ENCODE measurements around the gene ZNF839. TPM values are rescaled to one million over a fixed set of nuclear protein-coding genes. Genes with fewer than 3 reads are reported as not detected.
"Not testable (repeated sequence)": the region's sequence is repeated elsewhere in the genome, so short reads cannot be mapped to it uniquely, and the experiment has no call there.

ZNF839 gene
- total and polyA plus RNA-seq, 2 experiments from 2014 or later: 7.9 to 10.0 TPM

DNA sequence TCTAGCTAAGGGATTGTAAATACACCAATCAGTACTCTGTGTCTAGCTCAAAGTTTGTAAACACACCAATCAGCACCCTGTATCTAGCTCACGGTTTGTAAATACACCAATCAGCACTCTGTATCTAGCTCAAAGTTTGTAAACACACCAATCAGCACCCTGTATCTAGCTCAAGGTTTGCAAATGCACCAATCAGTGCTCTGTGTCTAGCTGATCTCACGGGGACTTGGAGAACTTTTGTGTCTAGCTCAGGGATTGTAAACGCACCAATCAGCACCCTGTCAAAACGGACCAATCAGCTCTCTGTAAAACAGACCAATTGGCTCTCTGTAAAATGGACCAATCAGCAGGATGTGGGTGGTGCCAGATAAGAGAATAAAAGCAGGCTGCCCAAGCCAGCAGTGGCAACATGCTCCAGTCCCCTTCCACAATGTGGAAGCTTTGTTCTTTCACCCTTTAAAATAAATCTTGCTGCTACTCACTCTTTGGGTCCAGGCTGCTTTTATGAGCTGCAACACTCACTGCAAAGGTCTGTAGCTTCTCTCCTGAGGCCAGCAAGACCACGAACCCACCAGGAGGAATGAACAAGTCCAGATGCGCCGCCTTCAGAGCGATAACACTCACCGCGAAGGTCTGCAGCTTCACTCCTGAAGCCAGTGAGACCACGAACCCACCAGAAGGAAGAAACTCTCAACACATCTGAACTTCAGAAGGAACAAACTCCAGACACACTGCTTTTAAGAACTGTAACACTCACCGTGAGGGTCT lies 21.1 kb upstream of the ZNF839 start:
- H3K27ac ChIP-seq (ENCODE audit: low read depth); H3F3A ChIP-seq (replicated peaks; ENCODE audit: low read depth); H3K27ac Mint-ChIP-seq; H2AFZ ChIP-seq; H3K79me2 ChIP-seq (replicated peaks; ENCODE audit: insufficient read depth); H3K4me2 ChIP-seq; H3K4me3 Mint-ChIP-seq; H3K4me1 ChIP-seq (ENCODE audit: insufficient read depth); H3K9me2 ChIP-seq (ENCODE audit: insufficient read depth); H3K9me3 Mint-ChIP-seq; H3K36me3 Mint-ChIP-seq (ENCODE audit: low read depth); H3K27me3 ChIP-seq (ENCODE audit: insufficient read depth); H3K27me3 Mint-ChIP-seq (ENCODE audit: insufficient read depth, low read depth, poor library complexity); H3K4me1 Mint-ChIP-seq; H3K4me3 ChIP-seq; H3K36me3 ChIP-seq (ENCODE audit: insufficient read depth); H4K20me1 ChIP-seq (replicated peaks; ENCODE audit: insufficient read depth); DNase-seq (ENCODE audit: low spot score); ATAC-seq: not testable (repeated sequence)

DNA sequence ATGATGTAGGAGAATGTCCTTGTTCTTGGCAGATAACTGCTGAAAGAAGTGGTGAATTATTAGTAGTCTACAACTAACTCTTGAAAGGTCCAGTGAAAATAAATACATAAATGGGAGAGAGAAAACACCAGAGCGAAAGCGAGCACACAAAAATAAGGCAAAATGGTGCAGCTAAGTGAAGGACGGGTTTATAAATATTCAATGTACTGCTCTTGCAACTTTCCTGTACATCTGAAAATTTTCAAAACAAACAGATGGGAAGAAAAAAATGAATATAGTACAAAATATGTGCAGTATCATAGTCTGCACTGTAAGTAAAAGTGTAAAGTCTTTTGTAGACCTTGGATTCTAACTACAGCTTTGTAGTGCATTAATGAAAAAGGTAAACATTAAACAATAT lies 15.9 kb upstream of the ZNF839 start:
- no peaks in the 10 kb centered on the region for H3K79me2 ChIP-seq (replicated peaks; ENCODE audit: insufficient read depth)
- ATAC-seq: no peak
- H3K27ac Mint-ChIP-seq: no peak overlapping the region
- H3K27me3 ChIP-seq (ENCODE audit: insufficient read depth): no peaks in the 10 kb centered on the region
- no peak for DNase-seq (ENCODE audit: low spot score)
- H3K36me3 Mint-ChIP-seq (ENCODE audit: low read depth): no peaks in the 10 kb centered on the region
- no peaks in the 10 kb centered on the region for H3K4me1 Mint-ChIP-seq
- H3K36me3 ChIP-seq (ENCODE audit: insufficient read depth): no peaks in the 10 kb centered on the region
- H3K4me2 ChIP-seq: no peak overlapping the region
- H3F3A ChIP-seq (replicated peaks; ENCODE audit: low read depth): no peaks in the 10 kb centered on the region
- H3K4me1 ChIP-seq (ENCODE audit: insufficient read depth): no peaks in the 10 kb centered on the region
- H3K4me3 ChIP-seq: no peak overlapping the region; the same call in 1 of the 2 replicates
- H3K9me2 ChIP-seq (ENCODE audit: insufficient read depth): no peaks in the 10 kb centered on the region
- peak overlapping the region; percentile 33; the same call in 2 of the 3 replicates for H3K4me3 Mint-ChIP-seq
- no peaks in the 10 kb centered on the region for H4K20me1 ChIP-seq (replicated peaks; ENCODE audit: insufficient read depth)
- peaks cover 6% of the 10 kb centered on the region; the same call in 2 of the 3 replicates for H3K9me3 Mint-ChIP-seq
- no peak overlapping the region for H2AFZ ChIP-seq
- no peak overlapping the region for H3K27ac ChIP-seq (ENCODE audit: low read depth)
- H3K27me3 Mint-ChIP-seq (ENCODE audit: insufficient read depth, low read depth, poor library complexity): peaks cover 7% of the 10 kb centered on the region
- no peak for TF ChIP-seq STAT1 (IDR thresholded peaks at IDR 0.05; ENCODE audit: unreplicated experiment)
- no peak for TF ChIP-seq ZNF331 (CRISPR knock-in tag; IDR thresholded peaks at IDR 0.05; ENCODE audit: low read depth)
- TF ChIP-seq POLR2AphosphoS5 (IDR thresholded peaks at IDR 0.05; ENCODE audit: low read depth): no peak
- TF ChIP-seq NANOG (IDR thresholded peaks at IDR 0.05; ENCODE audit: borderline replicate concordance): no peak
- no peak for TF ChIP-seq EZH2phosphoT487 (IDR thresholded peaks at IDR 0.05; ENCODE audit: unreplicated experiment)
- no peak for TF ChIP-seq CREB1 (CRISPR knock-in tag; IDR thresholded peaks at IDR 0.05; ENCODE audit: low read depth)
- TF ChIP-seq, protein P1, sequence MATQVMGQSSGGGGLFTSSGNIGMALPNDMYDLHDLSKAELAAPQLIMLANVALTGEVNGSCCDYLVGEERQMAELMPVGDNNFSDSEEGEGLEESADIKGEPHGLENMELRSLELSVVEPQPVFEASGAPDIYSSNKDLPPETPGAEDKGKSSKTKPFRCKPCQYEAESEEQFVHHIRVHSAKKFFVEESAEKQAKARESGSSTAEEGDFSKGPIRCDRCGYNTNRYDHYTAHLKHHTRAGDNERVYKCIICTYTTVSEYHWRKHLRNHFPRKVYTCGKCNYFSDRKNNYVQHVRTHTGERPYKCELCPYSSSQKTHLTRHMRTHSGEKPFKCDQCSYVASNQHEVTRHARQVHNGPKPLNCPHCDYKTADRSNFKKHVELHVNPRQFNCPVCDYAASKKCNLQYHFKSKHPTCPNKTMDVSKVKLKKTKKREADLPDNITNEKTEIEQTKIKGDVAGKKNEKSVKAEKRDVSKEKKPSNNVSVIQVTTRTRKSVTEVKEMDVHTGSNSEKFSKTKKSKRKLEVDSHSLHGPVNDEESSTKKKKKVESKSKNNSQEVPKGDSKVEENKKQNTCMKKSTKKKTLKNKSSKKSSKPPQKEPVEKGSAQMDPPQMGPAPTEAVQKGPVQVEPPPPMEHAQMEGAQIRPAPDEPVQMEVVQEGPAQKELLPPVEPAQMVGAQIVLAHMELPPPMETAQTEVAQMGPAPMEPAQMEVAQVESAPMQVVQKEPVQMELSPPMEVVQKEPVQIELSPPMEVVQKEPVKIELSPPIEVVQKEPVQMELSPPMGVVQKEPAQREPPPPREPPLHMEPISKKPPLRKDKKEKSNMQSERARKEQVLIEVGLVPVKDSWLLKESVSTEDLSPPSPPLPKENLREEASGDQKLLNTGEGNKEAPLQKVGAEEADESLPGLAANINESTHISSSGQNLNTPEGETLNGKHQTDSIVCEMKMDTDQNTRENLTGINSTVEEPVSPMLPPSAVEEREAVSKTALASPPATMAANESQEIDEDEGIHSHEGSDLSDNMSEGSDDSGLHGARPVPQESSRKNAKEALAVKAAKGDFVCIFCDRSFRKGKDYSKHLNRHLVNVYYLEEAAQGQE (IDR thresholded peaks at IDR 0.05; ENCODE audit: unreplicated experiment): no peak
- TF ChIP-seq, protein P2, sequence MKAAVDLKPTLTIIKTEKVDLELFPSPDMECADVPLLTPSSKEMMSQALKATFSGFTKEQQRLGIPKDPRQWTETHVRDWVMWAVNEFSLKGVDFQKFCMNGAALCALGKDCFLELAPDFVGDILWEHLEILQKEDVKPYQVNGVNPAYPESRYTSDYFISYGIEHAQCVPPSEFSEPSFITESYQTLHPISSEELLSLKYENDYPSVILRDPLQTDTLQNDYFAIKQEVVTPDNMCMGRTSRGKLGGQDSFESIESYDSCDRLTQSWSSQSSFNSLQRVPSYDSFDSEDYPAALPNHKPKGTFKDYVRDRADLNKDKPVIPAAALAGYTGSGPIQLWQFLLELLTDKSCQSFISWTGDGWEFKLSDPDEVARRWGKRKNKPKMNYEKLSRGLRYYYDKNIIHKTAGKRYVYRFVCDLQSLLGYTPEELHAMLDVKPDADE (IDR thresholded peaks at IDR 0.05): no peak
- TF ChIP-seq, protein P3, sequence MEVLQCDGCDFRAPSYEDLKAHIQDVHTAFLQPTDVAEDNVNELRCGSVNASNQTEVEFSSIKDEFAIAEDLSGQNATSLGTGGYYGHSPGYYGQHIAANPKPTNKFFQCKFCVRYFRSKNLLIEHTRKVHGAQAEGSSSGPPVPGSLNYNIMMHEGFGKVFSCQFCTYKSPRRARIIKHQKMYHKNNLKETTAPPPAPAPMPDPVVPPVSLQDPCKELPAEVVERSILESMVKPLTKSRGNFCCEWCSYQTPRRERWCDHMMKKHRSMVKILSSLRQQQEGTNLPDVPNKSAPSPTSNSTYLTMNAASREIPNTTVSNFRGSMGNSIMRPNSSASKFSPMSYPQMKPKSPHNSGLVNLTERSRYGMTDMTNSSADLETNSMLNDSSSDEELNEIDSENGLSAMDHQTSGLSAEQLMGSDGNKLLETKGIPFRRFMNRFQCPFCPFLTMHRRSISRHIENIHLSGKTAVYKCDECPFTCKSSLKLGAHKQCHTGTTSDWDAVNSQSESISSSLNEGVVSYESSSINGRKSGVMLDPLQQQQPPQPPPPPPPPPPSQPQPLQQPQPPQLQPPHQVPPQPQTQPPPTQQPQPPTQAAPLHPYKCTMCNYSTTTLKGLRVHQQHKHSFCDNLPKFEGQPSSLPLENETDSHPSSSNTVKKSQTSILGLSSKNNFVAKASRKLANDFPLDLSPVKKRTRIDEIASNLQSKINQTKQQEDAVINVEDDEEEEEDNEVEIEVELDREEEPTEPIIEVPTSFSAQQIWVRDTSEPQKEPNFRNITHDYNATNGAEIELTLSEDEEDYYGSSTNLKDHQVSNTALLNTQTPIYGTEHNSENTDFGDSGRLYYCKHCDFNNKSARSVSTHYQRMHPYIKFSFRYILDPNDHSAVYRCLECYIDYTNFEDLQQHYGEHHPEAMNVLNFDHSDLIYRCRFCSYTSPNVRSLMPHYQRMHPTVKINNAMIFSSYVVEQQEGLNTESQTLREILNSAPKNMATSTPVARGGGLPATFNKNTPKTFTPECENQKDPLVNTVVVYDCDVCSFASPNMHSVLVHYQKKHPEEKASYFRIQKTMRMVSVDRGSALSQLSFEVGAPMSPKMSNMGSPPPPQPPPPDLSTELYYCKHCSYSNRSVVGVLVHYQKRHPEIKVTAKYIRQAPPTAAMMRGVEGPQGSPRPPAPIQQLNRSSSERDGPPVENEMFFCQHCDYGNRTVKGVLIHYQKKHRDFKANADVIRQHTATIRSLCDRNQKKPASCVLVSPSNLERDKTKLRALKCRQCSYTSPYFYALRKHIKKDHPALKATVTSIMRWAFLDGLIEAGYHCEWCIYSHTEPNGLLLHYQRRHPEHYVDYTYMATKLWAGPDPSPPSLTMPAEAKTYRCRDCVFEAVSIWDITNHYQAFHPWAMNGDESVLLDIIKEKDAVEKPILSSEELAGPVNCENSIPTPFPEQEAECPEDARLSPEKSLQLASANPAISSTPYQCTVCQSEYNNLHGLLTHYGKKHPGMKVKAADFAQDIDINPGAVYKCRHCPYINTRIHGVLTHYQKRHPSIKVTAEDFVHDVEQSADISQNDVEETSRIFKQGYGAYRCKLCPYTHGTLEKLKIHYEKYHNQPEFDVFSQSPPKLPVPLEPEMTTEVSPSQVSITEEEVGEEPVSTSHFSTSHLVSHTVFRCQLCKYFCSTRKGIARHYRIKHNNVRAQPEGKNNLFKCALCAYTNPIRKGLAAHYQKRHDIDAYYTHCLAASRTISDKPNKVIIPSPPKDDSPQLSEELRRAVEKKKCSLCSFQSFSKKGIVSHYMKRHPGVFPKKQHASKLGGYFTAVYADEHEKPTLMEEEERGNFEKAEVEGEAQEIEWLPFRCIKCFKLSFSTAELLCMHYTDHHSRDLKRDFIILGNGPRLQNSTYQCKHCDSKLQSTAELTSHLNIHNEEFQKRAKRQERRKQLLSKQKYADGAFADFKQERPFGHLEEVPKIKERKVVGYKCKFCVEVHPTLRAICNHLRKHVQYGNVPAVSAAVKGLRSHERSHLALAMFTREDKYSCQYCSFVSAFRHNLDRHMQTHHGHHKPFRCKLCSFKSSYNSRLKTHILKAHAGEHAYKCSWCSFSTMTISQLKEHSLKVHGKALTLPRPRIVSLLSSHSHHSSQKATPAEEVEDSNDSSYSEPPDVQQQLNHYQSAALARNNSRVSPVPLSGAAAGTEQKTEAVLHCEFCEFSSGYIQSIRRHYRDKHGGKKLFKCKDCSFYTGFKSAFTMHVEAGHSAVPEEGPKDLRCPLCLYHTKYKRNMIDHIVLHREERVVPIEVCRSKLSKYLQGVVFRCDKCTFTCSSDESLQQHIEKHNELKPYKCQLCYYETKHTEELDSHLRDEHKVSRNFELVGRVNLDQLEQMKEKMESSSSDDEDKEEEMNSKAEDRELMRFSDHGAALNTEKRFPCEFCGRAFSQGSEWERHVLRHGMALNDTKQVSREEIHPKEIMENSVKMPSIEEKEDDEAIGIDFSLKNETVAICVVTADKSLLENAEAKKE (CRISPR knock-in tag; IDR thresholded peaks at IDR 0.05): no peak

Data from GM23338 (cell line).